Stomach (tissue), 4 donors: ENCODE measurements around the gene UBA1.

Source experiments
- EP300 ChIP-seq: sonication (generic); formaldehyde crosslinking; IDR thresholded peaks from one replicate; pipeline ENCODE4 v1.6.1; 2017; ENCODE audit warnings: antibody characterized with exemption
- POLR2A ChIP-seq, 4 donors: fragments of 450-650 bp; IDR thresholded peaks; one replicate each; pipeline ENCODE4 v1.6.1; 2016; ENCODE audit warnings: antibody characterized with exemption in 4 of 4, control low read depth in 2 of 4, mild to moderate bottlenecking in 1 of 4, moderate library complexity in 1 of 4
- POLR2AphosphoS5 ChIP-seq, 3 donors: sonication (generic); formaldehyde crosslinking; IDR thresholded peaks; one replicate each; pipeline ENCODE4 v1.6.1; 2016; ENCODE audit warnings: antibody characterized with exemption in 3 of 3
- TF ChIP-seq, protein P1 (sequence below), 7 experiments: fragments of 450-650 bp in 4 of 7; fragments of 200-600 bp in 3 of 7; sonication (generic) in 3 of 7; IDR thresholded peaks; one replicate each; pipeline ENCODE4 v1.5.1; 2016 to 2019; ENCODE audit warnings: antibody characterized with exemption in 7 of 7, control low read depth in 2 of 7, mild to moderate bottlenecking in 1 of 7

DNA sequence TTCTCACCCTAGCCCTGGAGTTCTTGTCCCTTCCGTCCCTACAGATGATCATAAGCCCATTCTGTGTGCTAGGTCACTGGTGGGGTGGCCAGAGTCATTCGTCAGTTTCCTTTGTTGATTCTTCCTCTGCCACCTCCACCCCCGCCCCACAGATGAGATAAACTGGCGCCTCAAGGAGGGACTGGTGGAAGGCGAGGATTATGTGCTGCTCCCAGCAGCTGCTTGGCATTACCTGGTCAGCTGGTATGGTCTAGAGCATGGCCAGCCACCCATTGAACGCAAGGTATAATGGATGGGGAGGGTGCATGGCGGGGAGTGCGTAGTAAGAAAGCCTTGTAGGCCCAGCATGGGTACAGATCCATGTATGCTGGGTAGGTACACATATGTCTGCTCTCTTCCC lies 45.6 kb downstream of the UBA1 start:
- TF ChIP-seq POLR2A (IDR thresholded peaks at IDR 0.05) (no peak), POLR2AphosphoS5 (IDR thresholded peaks at IDR 0.05) (no peak), EP300 (no peak)
- TF ChIP-seq, protein P1, sequence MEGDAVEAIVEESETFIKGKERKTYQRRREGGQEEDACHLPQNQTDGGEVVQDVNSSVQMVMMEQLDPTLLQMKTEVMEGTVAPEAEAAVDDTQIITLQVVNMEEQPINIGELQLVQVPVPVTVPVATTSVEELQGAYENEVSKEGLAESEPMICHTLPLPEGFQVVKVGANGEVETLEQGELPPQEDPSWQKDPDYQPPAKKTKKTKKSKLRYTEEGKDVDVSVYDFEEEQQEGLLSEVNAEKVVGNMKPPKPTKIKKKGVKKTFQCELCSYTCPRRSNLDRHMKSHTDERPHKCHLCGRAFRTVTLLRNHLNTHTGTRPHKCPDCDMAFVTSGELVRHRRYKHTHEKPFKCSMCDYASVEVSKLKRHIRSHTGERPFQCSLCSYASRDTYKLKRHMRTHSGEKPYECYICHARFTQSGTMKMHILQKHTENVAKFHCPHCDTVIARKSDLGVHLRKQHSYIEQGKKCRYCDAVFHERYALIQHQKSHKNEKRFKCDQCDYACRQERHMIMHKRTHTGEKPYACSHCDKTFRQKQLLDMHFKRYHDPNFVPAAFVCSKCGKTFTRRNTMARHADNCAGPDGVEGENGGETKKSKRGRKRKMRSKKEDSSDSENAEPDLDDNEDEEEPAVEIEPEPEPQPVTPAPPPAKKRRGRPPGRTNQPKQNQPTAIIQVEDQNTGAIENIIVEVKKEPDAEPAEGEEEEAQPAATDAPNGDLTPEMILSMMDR (IDR thresholded peaks at IDR 0.05): no peak
